ENCODE data around the gene SCAMP1. TPM values are rescaled to one million over a fixed set of nuclear protein-coding genes. Genes with fewer than 3 reads are reported as not detected.

SCAMP1 gene
- total RNA-seq, 6 experiments from 2014 or later, result 10.4 to 18.4 (median 11.1) TPM

GRCh38 chr5:78331523-78332080, 28.8 kb upstream of the SCAMP1 start:
- no peak overlapping the region for H3K27ac ChIP-seq
- DNase-seq, result no peak
- H3K4me1 ChIP-seq, result no peaks in the 10 kb centered on the region
- H3K27me3 ChIP-seq, result no peaks in the 10 kb centered on the region
- no peak overlapping the region for H3K4me3 ChIP-seq
- no peak for TF ChIP-seq POLR2A (IDR thresholded peaks at IDR 0.05)
- no peak for TF ChIP-seq CTCF (IDR thresholded peaks at IDR 0.05)
- H3K36me3 ChIP-seq, result no peaks in the 10 kb centered on the region
- no peaks in the 10 kb centered on the region for H3K9me3 ChIP-seq
- intact Hi-C loops (cut with DNase I), result no loop called here
- ATAC-seq, result no peak

- Histone ChIP-seq H3K27ac (no peak overlapping the region), H3K4me3 (no peak overlapping the region), H3K36me3 (no peaks in the 10 kb centered on the region), H3K27me3 (no peaks in the 10 kb centered on the region), H3K4me1 (no peaks in the 10 kb centered on the region), H3K9me3 (no peaks in the 10 kb centered on the region)
- no peak for TF ChIP-seq CTCF (IDR thresholded peaks at IDR 0.05)
- TF ChIP-seq POLR2A (IDR thresholded peaks at IDR 0.05), result no peak
- DNase-seq (no peak), ATAC-seq (no peak)
- 52% methylated on average over 3 of the region's 3 CpGs for WGBS (ENCODE audit: insufficient coverage, low coverage, low lambda C conversion rate, missing lambda C conversion rate)
- intact Hi-C loops (cut with DNase I), result no loop called here
Observed at GRCh38 chr5:78334811-78335210, 25.6 kb upstream of the SCAMP1 start.

- no peaks in the 10 kb centered on the region for H3K36me3 ChIP-seq
- DNase-seq (no peak), ATAC-seq (no peak)
- no peaks in the 10 kb centered on the region for H3K9me3 ChIP-seq
- intact Hi-C loops (cut with DNase I), result no loop called here
- no peaks in the 10 kb centered on the region for H3K27me3 ChIP-seq
- no peak overlapping the region for H3K4me3 ChIP-seq
- TF ChIP-seq CTCF (IDR thresholded peaks at IDR 0.05), result no peak
- no peak for TF ChIP-seq POLR2A (IDR thresholded peaks at IDR 0.05)
- H3K4me1 ChIP-seq, result no peaks in the 10 kb centered on the region
- WGBS (ENCODE audit: insufficient coverage, low coverage, low lambda C conversion rate, missing lambda C conversion rate), result 81% methylated on average over 2 of the region's 2 CpGs
- no peak overlapping the region for H3K27ac ChIP-seq
Observed at GRCh38 chr5:78335976-78336375, 24.4 kb upstream of the SCAMP1 start.

- 58% methylated on average over 2 of the region's 2 CpGs for WGBS (ENCODE audit: insufficient coverage, low coverage, low lambda C conversion rate, missing lambda C conversion rate)
- no peak for DNase-seq
- H3K27me3 ChIP-seq, result no peaks in the 10 kb centered on the region
- TF ChIP-seq POLR2A (IDR thresholded peaks at IDR 0.05) (no peak), CTCF (IDR thresholded peaks at IDR 0.05) (no peak)
- H3K9me3 ChIP-seq, result no peaks in the 10 kb centered on the region
- H3K36me3 ChIP-seq, result no peaks in the 10 kb centered on the region
- no peak overlapping the region for H3K27ac ChIP-seq
- H3K4me1 ChIP-seq, result no peaks in the 10 kb centered on the region
- H3K4me3 ChIP-seq, result no peak overlapping the region
- intact Hi-C loops (cut with DNase I), result no loop called here
- no peak for ATAC-seq
Observed at GRCh38 chr5:78336698-78337097, 23.7 kb upstream of the SCAMP1 start.

All from right lobe of liver (tissue), 6 donors.